Inflammatory macrophage treated with lipopolysaccharide for 1 hour (primary cell): Measurements from ENCODE around the gene BTBD17.
A peak's percentile ranks its signal among the peaks of the same experiment; 100 is the strongest.

Experiments used
- DNase-seq, 2 donors: peaks; one replicate each; pipeline ENCODE4 v3.0.0-alpha.2; 2020 to 2022

BTBD17 gene

DNA sequence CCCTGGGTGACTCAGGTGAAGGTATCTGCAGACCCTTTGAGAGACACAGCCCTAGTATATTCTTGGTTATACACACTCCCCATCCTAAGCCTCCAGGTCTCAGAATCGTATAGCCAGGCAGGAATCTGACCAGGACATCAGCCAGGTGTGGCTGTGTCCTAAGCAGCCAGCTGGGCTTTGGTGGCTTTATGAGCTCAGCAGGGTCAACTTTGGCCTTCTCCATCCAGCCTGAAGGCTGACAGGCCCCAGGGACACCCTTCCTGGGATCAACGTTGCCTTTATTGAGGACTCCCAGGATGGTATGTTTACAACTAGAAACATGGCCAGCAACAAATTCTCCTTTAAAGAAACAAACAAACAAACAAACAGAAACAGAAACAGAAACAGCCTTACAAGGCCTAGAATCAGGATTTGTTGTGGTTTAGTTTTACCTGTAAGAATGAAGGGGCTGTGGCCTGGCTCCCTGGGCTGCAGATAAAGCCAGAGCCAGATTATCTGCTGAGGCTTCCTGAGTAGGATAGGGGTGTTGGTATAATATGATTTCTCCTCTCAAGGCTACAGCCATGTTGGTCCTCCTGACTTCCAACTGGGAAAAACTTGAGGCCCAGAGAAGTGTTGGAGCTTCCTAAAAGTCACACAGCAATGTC lies 27.2 kb downstream of the BTBD17 start:
- DNase-seq, result no peak

DNA sequence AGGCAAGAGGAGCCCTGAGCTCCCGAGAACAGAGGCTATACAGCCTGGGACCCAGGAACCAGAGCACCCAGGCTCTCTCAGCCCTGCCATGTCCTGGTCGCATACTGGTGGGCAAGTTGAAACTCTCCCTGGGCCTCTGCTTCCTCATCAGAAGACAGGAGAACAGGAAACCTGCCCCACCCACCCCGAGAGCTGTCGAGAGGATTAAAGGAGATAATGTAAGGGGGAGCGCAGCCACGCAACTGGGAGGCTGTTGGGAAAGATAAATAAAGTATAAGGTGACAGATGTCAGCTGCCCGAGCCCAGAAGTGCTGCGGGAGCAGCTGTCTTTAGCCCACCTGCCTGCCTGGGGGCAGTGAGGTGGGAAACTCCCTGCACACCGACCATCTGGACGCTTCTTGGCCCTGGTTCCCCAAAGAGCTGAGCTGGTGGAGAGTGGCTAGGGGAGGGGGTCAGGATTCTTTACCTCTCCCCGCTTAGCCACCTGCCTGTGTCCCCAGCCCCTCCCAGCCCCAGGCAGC lies 28.8 kb downstream of the BTBD17 start:
- DNase-seq, result no peak

DNA sequence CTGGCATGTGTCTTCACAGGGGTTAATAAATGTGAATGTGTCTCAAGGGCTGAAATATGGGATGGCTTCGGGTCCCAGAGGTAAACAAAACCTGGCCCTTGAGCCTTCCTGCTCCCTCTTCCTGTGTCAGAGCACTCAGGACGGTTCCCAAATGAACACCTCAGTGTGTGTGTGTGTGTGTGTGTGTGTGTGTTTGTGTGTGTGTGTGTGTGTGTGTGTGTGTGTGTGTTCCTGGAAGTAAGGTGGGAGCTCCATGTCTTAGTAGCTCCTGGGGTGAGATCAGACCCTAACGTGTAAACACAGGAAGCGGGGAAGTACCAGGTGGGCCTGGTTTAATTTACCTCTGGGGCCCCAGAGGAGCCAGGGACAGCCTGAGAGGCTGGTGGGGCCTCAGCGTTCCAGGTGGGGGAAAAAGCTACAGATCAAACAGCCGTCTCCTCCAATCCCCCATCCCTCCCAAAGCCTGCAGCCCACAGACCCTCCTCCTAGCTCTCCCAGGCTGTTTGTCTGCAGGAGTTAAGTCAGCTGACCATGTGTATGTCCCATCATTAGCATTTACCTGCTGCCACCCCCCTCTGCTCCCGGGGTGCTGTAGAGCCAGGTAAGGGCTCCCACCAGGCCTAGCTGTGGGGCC lies 29.5 kb downstream of the BTBD17 start:
- no peak for DNase-seq

DNA sequence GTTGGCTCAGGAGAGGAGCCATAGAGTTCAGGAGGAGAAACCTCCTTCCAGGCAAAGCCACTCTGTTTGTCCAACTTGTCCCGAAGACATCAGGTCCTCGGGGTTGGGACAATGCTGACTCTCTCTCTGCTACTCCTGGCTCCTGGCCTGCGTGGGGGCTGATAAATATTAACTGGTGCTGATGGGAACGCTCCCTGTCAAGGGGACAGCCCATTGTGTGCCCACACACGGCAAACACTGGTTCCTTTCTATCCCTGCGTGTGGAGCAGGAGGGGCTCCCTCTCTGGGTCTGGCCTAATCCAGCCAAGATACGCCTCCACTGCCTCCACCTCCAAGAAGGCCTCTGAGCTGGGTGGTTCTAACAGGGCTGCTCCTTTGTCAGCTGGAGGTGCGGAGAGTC lies 31.2 kb downstream of the BTBD17 start:
- no peak for DNase-seq

DNA sequence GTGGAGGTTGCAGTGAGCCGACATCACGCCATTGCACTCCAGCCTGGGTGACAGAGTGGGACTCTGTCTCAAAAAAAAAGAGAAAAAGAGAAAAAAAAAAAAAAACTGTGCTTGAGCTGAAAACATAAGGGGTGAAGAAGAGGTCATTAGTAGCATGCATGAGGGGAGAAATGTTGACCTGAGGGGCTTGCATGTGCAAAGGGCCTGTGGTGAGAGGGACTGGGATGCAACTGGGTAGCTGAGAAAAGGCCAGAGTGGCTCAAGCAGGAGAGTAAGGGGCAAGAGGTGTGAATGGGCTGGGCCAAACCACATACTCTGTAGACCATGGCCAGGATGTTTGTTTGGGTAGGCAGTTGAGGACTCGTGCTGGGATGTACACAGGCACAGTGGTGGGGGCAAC lies 32.3 kb downstream of the BTBD17 start:
- no peak for DNase-seq

DNA sequence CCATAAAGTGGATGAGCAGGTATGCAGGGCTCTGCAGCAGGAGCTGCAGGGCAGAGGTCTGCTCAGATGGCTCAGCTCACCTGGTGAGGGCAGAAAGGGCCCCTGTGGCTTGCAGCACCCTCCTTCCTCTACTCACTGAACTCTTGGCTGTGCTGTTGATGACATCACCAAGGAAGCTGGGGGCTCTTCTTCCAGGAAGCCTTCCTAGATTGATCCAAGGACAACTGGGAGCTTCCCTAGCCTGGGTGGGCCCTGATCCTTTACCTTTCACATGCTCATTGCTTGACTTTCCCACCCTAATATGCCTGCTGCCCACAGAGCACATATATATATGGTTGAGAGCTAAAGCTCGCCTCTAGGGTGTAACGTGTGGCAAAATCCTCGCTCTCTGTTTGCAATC lies 33.2 kb downstream of the BTBD17 start:
- no peak for DNase-seq

DNA sequence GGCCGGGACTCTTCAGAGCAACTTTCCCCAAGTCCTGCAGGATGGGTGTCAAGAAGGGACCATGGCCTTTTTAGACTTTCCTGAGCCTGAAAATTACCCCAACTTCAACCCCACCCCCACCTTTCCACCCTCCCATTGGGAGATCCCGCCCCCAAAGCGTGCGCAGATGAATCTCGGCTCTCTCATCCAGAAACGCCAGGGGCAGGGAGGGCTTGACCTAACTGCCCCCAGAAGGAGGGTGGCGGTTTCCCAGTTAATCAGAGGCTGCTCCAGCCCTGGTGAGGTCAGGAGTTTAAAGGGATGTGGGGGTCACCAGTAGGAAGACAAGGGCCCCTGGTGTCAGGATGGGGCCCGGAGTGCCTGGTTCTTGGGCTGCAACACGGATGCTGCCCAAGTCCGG lies 35.2 kb downstream of the BTBD17 start:
- DNase-seq, result no peak

DNA sequence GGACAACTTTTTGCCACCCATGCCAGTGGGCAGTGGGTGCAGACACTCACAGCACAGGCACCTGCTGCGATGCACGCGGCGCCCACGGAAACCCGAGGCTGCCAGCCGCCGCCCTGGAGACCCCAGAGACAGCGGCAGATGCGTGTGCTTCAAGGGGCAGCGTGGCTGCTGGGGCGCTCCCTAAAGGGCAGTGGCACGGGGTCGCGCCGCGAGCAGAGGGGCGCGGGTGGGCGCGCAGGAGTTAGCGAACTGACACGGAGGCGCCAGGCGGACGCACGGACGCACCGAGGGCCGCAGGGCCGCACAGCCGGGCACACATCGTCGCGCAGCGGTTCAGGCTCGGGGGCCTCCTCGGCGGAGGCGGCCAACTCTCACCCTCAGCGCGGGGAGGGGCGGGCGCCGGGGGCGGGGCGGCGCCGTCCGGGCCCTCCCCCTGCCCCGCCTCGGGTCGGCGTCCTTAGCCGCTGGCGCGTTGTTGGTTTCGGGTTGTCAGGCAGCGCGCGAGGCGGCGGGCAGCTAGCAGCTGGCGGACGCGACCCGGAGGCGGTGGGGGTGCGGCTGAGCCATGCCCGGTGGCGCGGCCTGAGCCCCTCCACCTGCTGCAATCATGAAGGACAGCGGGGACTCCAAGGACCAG lies 35.8 kb downstream of the BTBD17 start, which contains the start of gene KIF19:
Gene KIF19, plus strand, starts transcription at position 484 of the 637 bp plus-strand sequence. Its CDS starts 124 bp downstream, at position 608.
- peak in 1 of 2 donors; percentile 8 for DNase-seq

DNA sequence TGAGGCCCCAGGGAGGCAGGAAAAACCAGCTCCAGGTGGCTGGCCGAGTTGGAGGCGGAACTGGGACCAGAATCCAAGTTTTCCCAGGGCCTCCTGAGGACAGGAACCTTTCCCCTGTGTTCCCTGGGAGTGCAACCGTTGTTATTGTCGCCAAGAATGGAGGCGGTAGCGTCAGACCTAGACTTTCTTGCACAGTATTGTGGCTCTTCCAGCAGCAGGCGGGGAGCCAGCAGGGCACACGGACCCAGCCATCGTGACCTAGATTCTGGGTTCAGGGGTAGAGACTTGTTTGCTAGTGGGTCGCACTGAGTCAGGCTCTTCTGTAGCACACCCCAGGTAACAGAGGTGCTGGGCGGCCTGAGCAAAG lies 36.3 kb downstream of the BTBD17 start:
- DNase-seq, result no peak

DNA sequence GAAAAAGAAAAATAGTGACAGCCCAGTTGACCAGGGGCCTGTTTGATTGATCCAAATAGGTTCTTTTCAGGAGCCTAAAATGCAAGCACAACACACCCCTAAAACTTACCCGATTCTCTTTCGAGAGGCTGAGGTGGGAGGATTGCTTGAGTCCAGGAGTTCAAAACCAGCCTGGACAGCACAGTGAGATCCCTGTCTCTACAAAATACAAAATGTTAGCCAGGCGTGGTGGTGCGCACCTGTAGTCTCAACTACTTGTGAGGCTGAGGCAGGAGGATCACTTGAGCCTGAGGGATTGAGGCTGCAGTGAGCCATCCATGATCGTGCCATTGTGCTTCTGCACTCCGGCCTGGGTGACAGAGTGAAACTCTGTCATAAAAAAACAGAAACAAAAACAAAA lies 37.1 kb downstream of the BTBD17 start:
- no peak for DNase-seq

DNA sequence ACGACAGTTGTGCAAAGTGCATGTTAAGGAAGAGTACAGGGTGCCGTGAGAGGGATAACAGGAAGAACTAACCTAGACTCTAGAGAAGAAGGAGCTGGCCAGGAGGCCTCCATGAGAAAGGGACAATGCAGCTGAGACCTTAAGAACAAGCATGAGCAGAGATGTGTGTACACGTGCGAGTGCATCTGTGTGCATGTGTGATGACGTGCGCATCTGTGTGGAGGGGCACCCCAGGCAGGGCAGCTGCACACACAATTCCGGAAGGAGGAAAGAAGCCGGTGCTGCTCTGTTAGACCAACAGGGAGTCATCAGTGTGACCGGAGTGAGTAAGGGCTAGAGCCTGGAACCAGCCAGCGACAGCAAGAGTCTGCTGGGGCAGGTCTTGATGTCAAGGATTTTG lies 43.3 kb downstream of the BTBD17 start:
- DNase-seq, result no peak

DNA sequence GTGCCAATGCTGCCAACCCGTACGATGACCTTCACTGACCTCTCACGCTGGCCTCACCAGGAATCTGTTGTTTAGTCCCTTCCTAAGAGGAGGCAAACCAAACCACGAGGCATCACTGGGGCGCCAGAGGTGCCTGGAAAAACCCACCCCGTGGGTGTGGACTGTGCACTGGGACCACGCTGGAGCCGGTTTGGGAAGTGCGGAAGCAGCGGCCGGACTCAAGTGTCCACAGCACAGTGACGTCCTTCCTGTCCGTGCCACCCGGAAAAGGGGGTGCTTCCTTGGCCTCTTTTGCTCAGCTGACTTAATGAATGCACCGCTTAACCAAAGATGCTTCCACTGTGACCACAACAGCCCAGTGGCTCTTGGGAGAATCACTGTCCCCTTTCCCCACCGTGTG lies 44.6 kb downstream of the BTBD17 start:
- DNase-seq, result no peak

DNA sequence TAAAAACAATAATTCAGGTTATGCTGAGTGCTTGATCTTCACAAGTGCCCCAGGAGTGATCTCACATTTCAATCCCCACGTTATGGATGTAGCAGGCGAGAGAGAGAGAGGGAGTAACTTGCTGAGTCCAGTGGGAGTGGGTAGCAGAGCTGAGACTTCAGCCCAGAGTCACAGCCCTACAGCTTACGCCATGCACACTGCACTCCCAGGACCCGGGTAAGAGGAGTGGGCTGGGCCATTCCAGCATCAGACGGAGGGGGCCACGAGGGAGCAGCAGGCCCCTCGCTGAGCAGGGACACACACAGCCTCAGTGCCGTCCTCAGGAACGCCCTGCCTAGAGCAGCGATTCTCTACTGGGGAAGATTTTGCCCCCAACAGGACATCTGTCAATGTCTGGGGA lies 45.4 kb downstream of the BTBD17 start:
- DNase-seq, result no peak

DNA sequence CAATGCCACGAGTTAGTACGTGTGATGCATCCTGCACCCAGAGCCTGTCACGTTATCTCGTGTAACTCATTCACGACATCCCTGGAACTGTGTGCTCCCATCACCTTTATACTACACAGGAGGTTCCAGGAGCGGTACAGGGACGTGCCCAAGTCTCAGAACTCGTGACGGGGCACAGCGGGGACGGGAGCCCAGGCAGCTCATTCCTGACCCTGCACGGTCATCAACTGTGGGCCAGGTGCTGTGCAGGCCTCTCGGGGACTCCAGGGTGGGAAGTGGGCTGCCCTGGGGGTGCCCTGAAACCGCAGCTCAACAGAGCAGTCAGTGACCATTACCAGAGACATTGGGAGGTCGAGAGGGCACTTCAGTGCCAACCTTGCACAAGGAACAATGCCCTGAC lies 46.8 kb downstream of the BTBD17 start:
- DNase-seq, result no peak

DNA sequence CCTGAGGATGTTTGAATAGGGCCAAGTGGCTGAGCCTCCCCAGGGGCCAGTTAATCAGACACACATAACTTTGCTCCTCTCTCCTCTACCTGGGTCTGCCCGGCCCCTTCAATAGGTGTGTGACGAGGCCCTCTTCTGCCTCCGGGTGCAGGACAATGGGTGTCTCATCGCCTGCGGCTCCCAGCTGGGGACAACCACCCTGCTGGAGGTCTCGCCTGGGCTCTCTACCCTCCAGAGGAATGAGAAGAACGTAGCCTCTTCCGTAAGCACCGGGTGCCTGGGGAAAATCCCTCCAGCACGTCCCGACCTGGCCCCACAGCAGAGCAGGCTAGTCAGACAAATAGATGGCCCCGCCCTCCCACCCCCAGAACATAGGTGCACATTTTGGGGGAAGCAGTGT lies 51.8 kb downstream of the BTBD17 start:
- DNase-seq, result no peak

DNA sequence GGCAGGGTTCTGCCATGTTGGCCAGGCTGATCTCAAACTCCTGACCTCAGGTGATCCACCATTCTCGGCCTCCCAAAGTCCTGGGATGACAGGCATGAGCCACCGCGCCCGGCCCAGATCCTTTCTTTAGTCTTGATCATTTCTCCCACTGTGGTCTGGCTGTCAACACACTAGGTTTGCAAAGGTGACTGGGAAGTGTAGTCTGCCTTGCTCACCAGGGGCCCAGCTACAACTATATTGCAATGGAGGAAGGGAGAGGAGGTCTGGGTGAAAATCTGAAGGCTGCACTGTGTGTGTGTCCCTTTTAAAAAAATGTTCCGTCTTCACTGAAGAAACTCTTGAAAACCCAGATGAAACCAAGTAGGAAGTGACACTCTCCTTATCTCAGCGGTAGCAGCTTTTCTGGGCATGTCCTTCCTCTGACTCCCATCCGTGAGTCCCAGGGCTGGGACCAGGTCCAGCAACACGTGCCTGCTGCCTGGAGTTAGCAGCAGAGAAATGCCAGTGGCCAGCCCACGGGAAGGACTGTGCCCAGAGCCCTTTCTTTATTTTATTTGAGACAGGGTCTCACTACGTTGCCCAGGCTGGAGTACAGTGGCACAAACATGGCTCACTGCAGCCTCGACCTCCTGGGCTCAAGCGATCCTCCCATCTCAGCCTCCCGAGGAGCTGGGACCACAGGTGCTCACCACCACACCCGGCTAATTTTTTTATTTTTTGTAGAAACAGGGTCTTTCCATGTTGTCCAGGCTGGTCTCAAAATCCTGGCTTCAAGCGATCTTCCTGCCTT lies 53.5 kb downstream of the BTBD17 start:
- peak; percentile 24 to 33 for DNase-seq
